ENCODE measurements around the gene LRRC36. TPM values are rescaled to one million over a fixed set of nuclear protein-coding genes. Genes with fewer than 3 reads are reported as not detected.
A peak's percentile ranks its signal among the peaks of the same experiment; 100 is the strongest.

The LRRC36 gene
- total and polyA plus RNA-seq, 2 of the 13 experiments (the other 11 are each of a cell fraction or from before 2014, with no cell fraction given), result 0.12 to 0.15 TPM

- TF ChIP-seq, protein P1, sequence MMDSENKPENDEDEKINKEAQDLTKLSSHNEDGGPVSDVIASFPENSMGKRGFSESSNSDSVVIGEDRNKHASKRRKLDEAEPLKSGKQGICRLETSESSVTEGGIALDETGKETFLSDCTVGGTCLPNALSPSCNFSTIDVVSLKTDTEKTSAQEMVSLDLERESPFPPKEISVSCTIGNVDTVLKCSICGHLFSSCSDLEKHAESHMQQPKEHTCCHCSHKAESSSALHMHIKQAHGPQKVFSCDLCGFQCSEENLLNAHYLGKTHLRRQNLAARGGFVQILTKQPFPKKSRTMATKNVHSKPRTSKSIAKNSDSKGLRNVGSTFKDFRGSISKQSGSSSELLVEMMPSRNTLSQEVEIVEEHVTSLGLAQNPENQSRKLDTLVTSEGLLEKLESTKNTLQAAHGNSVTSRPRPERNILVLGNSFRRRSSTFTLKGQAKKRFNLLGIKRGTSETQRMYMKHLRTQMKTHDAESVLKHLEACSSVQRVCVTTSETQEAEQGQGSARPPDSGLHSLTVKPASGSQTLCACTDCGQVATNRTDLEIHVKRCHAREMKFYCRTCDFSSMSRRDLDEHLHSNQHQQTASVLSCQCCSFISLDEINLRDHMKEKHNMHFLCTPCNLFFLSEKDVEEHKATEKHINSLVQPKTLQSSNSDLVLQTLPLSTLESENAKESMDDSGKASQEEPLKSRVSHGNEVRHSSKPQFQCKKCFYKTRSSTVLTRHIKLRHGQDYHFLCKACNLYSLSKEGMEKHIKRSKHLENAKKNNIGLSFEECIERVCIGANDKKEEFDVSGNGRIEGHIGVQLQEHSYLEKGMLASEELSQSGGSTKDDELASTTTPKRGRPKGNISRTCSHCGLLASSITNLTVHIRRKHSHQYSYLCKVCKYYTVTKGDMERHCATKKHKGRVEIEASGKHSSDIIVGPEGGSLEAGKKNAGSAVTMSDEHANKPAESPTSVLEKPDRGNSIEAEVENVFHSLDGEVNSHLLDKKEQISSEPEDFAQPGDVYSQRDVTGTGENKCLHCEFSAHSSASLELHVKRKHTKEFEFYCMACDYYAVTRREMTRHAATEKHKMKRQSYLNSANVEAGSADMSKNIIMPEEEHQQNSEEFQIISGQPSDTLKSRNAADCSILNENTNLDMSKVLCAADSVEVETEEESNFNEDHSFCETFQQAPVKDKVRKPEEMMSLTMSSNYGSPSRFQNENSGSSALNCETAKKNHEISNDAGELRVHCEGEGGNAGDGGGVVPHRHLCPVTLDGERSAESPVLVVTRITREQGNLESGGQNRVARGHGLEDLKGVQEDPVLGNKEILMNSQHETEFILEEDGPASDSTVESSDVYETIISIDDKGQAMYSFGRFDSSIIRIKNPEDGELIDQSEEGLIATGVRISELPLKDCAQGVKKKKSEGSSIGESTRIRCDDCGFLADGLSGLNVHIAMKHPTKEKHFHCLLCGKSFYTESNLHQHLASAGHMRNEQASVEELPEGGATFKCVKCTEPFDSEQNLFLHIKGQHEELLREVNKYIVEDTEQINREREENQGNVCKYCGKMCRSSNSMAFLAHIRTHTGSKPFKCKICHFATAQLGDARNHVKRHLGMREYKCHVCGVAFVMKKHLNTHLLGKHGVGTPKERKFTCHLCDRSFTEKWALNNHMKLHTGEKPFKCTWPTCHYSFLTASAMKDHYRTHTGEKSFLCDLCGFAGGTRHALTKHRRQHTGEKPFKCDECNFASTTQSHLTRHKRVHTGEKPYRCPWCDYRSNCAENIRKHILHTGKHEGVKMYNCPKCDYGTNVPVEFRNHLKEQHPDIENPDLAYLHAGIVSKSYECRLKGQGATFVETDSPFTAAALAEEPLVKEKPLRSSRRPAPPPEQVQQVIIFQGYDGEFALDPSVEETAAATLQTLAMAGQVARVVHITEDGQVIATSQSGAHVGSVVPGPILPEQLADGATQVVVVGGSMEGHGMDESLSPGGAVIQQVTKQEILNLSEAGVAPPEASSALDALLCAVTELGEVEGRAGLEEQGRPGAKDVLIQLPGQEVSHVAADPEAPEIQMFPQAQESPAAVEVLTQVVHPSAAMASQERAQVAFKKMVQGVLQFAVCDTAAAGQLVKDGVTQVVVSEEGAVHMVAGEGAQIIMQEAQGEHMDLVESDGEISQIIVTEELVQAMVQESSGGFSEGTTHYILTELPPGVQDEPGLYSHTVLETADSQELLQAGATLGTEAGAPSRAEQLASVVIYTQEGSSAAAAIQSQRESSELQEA (CRISPR knock-in tag; IDR thresholded peaks at IDR 0.05; ENCODE audit: not compliant biosample characterization), result peak; percentile 34
- TF ChIP-seq TEAD2 (CRISPR knock-in tag; IDR thresholded peaks at IDR 0.05) (no peak), SKI (IDR thresholded peaks at IDR 0.05; ENCODE audit: partially characterized antibody) (peak; percentile 46), THRA (CRISPR knock-in tag; IDR thresholded peaks at IDR 0.05; ENCODE audit: borderline replicate concordance) (no peak), SMARCC2 (IDR thresholded peaks at IDR 0.05) (no peak), SAP130 (CRISPR knock-in tag; IDR thresholded peaks at IDR 0.05; ENCODE audit: low read depth) (peak; percentile 89), PATZ1 (CRISPR knock-in tag; IDR thresholded peaks at IDR 0.05) (peak; percentile 90), ZNF552 (CRISPR knock-in tag; IDR thresholded peaks at IDR 0.05; ENCODE audit: borderline replicate concordance) (no peak), RCOR2 (CRISPR knock-in tag; IDR thresholded peaks at IDR 0.05) (no peak), ZNF281 (CRISPR knock-in tag; IDR thresholded peaks at IDR 0.05; ENCODE audit: borderline replicate concordance) (peak; percentile 53; the same call in 1 of the 2 replicates)
- TF ChIP-seq, protein P2, sequence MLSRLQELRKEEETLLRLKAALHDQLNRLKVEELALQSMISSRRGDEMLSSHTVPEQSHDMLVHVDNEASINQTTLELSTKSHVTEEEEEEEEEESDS (CRISPR knock-in tag; IDR thresholded peaks at IDR 0.05; ENCODE audit: borderline replicate concordance), result no peak
Measured at GRCh38 chr16:67396159-67397035, 69.8 kb downstream of the LRRC36 start (continued).
